GM19043 (cell line): Measurements from ENCODE around the gene MEOX1.

Experiments used
- ATAC-seq: cut with Tn5 transposase; IDR thresholded peaks from one replicate; pipeline ENCODE4 v1.9.1; 2021; ENCODE audit warnings: low read depth; ENCODE audit not compliant: unreplicated experiment

The MEOX1 gene

DNA sequence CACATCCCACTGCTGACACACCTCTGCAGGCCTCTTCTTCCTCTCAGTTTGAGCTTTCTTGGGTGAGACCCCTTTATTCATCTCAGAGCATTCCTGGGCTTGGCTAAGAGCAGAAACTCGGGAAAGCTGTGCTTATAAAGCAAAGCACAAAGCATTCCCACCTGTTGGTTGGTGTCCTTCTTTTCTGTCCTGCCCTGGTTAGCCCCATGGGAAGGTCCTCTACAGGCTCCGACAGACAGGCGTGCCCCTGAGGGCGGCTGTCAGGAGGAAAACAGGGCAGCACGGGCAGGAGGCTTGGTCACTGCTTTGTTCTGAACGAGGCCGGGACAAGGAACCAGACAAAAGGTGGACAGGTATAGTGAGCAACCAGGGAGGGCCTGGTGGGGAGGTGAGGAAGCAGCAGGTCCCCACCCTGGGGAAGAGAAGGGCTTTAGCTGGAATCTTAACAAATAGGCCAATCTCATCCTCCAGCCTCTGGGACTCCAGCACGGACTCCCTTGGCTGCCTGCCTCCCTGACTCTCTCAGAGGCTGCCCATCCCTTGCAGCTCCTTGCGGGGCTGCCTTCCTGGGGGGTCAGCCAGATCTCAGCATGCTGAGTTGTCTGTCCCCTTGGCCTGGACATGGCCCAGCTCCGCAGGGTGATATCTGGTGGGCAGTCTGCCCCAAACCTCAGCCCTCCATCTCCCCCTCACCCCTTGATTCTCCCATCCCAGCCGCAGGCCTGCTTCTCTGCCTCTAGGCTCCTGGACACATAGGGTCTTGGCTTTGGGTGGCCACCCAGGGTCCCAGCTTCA, 1.7 kb downstream of the MEOX1 start:
- no peak for ATAC-seq

DNA sequence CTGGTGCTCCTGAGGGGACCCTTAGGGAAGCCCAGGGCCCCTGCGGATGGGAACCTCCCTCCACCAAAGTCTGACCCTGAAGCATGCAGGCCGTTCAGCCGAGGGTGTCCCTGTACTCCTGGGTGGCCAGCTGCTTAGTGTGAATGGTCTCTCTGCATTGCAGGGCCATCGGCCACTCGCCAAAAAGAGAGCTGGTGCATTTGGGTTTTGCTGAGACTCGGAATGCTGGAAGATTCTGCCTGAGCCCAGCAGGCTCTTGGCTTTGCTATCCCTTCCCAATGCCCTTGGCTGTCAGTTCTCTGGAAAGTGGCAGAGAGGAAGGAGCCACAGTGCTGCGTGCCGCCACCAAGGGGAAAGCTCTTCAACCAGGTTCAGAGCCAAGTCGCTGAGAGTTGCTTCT, 2.8 kb downstream of the MEOX1 start:
- ATAC-seq: no peak

DNA sequence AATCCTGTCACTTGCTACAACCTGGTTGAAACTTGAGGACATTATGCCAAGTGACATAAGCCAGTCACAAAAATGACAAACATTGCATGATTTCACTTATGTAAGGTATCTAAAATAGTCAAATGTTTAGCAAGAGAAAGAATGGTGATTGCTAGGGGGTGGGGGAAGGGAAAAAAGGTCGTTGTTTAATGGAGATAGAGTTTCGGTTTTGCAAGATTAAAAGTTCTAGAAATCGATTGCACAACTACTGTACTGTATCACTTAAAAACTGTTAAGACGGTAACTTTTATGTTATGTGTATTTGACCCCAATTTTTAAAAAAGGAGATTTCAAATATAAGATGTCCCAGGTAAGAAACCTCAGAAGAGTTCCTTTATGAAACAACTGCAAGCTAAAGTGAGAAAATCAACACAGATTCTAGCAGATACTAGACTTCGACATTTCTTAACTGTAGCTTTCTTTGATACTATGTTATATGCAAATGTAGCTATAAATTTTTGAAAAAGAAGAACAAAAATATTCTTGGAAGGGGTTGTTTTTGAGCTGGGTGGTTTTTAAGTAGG, 5.9 kb downstream of the MEOX1 start:
- ATAC-seq: no peak

DNA sequence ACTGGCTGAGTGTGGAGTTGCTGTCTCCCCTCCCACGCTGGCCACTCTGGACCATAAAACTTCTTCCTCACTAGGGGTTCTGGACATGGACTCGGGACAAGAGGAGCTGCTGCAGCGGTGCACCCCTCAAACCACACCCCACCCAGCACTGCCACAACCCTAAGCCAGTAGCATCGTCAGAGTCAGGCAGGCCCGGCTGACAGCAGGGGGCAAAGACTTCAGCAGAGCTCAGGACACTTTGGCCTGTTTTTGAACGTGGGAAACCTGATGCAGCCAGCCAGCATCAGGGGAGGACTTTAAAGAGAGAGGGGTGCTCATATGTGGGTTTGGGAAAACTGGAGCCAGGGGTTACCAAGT, 9.6 kb downstream of the MEOX1 start:
- no peak for ATAC-seq

DNA sequence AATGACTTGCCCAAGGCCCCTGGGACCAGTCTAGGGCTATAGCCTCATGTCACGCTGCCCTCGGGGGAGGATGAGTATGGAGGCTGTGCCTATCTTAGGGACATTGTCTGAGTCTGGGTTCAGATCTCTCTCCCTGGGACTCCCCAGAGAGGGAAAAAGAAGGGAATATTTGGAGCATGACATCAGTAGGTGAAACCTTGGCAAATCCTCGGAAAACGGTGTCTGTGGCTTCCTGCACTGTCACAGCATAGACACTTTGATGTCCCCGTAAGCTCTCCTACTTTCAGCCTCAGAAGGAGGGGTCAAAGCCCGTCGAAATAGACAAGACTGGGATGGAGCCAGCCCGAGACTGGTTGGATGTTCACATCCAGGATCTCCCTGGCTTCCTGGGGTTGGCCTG, 11.3 kb downstream of the MEOX1 start:
- no peak for ATAC-seq

DNA sequence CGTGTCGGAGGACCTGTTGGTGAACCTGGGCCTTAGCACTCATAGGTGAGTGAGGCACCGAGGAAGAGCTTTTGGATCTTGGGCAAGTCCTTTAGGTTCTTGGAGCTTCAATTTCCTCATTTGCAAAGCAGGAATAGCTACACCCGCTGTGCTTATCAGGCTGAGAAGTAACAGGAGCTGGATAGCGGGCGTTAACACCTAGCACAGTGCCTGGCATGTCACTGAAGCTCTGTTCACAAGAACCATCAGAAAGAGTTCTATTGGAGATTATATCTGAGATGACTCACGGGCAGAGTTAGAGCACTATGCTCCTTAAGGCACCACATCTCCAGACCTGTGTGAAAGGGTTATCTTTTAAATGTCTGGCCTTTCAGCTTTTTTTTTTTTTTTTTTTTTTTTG, 12.8 kb downstream of the MEOX1 start:
- ATAC-seq: no peak

DNA sequence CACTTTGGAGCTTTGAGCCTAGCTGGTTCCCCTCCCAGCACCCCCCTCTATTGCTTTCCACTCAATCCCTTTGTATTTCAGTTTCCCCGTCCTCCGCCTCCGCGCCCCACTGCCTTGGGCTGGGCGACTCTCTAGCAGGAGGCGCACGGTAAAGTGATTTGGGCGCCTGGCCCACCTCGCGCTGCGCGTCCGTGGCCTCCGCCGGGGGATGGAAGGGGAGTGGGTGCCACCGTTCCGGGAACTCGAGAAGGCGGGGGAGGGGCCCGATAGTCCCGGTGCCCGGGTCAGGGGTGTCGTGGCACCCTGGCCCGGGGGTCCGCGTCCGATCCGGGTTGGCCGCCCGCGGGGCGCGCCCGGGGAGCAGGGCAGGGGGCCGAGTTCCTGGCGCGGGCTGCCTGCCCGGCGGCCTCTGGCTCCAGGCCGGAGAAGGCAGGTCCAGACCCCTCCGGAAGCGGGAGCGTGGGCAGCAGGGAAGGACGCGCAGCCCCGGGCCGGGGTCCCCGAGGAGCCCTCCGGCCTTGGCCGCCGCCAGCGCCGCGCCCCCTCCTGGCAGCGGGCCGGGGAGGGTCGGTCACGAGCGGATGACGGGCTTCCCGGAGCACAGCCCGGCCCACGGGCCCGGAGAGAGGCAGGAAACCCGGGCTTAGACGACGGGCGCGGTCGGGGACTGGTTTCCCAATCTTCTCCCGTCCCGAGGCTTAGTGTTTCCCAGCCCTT, 15.8 kb downstream of the MEOX1 start:
- ATAC-seq: no peak

DNA sequence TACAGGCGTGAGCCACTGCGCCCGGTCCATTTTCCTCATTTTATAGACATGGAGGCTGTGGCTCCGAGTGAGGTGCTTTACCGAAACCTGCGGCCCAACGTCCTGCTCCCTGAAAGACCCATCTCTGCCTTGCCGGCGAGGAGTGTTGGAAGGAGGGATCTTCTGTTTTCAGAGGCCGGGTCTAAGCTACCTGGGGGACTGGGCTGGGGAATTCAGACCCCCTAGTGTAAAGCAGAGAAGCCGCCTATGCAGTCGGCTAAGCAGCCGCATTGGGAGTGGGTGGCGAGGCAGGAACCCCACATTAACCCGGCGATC, 16.3 kb downstream of the MEOX1 start:
- ATAC-seq: no peak

DNA sequence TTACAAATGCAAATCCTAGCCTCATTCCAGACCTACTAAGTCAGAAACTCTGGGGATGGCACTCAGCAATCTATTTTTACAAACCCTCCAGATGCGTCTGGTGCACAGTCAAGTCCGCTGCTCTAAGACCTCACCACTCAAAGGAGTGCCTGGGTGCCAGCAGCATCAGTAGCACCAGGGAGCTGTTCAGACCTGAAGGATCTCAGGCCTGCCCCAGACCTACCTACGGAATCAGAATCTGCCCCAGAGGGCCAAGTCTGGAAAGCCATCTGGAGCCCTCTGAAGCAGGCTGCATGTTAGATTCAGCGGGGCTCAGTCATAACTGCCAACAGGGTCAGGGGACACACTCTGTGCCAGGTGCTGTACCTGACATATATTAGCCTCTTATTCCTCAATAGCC, 17.6 kb downstream of the MEOX1 start:
- ATAC-seq: no peak

DNA sequence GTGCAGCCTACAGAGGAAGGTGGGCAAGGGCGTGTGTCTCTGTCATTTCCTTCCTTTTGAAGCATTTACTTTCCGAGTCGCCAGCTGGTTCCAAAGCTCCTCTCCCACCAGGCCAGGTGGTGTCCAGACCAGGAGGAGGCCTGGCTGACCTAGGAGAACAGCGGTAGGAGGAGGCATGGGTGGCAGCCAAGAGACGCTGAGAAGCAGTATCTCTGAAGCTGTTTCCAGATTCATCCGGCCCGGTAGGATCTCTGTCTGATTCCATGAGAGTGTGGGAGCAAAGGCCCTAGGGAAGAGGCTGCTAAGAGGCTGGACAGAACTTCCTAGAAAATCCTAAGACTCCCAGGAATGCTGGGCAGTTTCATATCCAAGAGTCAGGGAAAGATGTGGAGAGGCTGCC, 20.3 kb downstream of the MEOX1 start:
- no peak for ATAC-seq

DNA sequence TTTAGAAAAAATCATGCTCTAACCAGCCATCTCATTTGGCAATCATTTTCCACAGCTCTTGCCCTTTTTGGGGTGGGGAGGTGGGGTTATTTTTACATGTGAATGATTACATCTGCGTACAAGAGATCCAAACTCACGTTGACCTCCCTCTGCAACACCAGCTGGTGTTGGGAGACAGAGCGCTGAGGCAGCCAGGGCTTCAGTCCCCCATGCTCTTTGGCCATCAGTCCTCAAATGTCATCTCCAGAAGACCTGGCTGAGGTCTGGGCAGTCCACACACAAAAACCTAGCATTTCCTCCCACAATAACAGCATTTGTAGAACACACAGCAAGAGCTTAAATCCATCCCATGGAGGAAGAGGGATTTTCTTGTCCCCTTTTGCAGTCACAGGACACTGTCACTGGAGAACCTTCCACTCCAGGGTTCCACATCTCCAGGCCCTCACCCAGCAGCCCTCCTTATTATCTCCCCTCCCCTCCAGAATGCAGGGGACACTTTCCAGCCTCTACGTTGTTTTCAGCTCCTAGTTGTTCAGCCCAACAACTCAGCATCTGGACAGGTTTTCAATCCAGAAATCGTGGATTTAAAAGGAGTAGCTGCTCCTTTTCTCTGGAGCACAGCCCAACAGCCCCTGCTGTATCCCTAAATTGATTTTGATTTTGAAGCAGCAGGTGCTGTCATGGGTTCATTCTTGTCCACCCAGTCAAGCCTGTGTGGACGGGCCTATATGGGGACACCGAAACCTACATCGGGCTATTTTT, 21.1 kb downstream of the MEOX1 start:
- ATAC-seq: no peak

DNA sequence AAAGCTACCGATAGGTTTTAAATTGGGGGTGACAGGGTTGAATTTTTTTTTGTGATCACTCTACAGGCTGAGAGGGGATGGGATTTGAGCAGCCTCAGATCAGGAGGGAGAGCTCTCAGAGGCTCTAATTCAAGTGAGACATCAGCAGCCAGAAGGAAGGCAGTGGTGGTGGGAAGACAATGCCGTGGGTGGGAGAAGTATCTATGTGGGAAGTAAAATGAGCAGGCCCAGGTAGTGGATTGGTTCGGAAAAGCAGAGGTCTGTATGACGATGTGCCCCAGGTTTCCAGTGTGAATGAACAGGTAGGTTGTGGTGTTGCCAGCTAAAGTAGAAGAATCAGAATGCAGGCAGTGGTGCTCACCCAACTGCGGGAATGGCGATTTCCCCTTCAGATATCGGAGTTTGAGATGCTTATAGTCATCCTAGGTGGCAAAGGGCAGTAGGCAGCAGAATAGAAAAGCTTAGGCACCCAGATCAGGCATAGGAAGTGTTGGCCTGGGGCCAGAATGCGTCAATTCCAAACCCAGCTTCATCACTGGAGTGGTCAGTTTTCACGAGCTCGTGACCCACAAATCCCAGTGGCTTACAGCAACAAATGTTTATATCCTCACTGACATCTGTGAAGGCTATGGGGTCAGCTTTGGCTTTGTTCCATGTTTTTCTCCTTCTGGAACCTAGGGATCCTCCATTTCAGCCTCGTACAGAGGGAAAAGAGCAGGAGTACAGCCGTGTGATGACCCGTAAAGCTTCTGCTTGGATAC, 24.0 kb downstream of the MEOX1 start:
- ATAC-seq: no peak

DNA sequence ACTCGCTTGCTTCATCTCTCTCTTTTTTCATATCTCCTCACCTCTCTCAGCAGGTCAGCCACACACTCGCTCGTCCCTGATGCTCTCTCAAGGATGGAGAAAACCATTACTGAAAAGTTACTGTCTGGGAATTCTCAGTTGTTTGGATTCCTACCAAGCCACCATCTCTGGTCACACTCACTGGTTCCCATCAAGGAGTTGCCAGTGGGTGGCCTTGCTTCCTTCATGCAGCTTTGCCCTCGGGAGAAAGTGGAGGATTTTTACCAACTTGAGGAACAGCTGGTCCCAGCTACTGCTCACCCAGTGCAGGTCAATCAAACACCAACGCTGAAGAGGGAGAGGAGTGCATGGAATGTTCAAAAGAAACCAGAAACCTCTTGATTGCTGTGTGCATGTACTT, 25.3 kb downstream of the MEOX1 start:
- ATAC-seq: no peak

DNA sequence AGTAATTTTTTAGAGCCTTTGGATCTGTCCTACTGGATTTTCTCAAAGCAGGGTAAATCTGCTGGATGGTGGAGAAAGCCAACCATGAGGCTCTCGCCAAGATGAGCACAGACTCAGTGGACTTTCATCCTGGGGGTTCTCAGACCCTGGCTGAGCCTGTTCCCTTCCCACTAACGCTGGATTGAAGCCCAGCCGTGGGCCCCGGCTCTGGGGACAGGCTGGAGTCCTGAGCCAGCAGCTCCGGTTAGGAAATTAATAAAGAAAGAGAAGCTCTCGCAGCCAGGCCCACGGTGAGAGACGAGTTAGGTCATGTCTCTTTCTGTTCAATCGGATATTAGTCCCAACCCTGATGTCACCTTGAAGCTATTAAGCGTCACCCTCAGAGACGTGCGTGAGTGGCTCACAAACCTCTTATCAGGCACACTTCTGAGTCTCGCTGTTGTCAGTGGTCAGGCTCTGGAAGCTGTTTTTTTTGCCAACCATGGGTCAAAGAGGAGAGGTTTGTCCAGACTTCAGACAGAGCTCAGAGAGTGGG, 27.1 kb downstream of the MEOX1 start:
- no peak for ATAC-seq

DNA sequence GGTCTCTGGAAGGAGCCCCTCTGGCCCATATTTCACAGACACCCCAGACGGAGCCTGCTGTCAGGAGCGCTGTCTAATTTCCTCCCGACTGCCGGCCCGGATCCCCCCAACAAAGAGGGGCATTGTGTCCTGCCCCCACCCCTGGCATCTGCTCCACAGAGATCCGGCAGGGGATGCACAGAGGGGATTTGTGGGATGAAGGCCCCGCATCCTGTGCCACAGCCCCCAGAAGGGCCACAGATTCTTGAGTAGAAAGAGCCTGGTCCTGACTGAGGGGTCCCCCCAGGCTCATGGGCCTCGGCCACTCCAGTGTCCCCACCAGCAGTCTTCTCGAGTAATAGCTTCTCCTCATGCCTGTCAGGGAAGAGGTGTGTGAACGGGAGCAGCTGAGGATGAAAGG, 29.5 kb downstream of the MEOX1 start:
- no peak for ATAC-seq

DNA sequence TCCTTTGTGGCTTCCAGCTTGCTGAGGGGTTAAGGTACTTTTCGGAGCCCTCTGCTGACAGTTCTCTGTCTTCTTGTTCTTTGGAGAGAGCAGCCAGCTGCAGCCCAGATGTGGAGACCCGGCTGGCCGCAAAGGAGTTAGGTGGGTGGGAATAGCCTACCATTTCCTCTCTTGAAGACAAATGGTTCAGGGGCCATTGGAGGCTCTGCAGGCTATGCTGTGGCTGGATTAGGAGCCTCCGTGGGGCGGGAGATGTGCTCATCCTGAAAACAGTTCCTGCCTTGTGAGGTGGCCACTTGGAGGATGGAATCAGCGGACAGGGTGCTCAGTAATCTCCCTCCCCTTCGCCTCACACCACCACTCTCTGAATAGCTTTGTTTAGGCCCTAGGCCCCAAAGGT, 30.3 kb downstream of the MEOX1 start:
- ATAC-seq: no peak

DNA sequence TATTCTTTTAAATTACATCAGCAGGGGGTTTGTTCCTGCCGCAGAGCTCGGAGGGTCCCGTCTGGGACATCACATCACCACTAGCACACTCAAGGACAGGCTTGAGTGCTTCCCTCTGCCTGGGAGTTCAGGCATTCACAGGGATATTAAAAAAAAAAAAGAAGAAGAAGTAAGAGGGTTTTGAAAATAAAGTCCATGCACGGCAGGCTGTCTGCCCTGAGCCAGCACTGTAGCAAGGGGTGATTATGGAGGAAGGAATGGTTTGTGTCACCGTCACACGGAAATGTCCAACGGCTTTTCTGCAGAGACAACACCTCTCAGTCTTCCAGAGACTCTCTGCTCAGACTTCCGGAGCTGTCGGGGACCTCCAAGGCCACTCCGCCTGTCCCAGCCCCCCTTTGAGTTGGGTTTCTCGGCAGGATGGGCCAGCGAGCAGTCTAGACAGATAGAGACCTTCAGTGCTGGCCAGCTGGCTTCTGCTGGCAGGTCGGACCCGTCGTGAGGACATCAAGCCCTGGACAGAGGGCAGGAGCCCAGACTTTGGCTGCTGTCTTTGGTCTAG, 33.6 kb downstream of the MEOX1 start:
- no peak for ATAC-seq

DNA sequence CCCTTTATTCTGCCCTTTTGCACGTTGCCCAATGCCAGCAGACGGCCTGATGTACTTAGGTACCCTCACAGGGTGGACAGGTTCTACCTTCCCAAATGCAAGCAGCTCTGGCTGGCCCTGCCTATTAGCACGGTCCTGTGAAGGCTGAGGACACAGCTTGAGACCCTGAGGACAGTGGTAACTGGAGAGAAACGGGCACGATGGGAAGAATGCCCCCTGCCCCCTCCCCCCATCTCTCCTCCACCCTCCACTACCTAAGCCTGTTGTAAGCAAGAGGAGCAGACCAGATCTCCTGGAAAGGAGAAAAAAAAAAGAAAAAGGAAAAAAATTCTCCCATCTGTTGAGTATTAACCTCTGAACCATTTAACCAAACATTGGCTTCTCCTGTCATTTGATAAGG, 34.1 kb downstream of the MEOX1 start:
- no peak for ATAC-seq

DNA sequence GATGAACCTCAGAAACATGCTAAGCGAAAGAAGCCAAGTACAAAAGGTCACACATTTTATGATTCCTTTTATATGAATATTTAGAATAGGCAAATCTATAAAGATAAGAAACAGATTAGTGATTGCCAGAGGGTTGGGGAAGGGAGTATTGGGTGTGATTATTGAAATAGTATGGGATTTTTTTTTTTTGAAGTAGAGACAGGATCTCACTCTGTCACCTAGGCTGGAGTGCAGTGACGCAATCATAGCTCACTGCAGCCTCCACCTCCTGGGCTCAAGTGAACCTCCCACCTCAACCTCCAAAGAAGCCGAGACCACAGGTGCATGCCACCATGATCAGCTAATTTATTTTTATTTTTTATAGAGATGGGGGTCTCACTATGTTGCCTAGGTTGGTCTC, 35.7 kb downstream of the MEOX1 start:
- no peak for ATAC-seq

DNA sequence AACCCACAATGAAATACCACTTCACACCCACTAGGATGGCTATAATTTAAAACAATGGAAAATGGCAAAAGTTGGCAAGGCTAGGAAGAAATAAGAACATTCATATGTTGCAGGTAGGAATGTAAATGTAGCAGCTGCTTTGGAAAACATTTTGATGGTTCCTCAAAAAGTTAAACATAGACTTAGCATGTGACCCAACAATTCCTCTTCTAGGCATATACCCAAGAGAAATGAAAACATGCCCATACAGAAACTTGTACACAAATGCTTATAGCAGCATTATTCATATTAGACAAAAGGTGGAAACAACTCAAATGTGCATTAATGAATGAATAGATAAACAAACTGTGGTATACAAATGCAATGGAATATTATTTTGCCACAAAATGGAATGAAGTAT, 36.1 kb downstream of the MEOX1 start:
- ATAC-seq: no peak
